NCI-H2171 (cell line): ENCODE data around the gene KAT8.
A peak's percentile ranks its signal among the peaks of the same experiment; 100 is the strongest.

Experiments
- DNase-seq: peaks from one replicate; lab custom pipeline; 2025; lab: John Stamatoyannopoulos, UW

KAT8 gene

DNA sequence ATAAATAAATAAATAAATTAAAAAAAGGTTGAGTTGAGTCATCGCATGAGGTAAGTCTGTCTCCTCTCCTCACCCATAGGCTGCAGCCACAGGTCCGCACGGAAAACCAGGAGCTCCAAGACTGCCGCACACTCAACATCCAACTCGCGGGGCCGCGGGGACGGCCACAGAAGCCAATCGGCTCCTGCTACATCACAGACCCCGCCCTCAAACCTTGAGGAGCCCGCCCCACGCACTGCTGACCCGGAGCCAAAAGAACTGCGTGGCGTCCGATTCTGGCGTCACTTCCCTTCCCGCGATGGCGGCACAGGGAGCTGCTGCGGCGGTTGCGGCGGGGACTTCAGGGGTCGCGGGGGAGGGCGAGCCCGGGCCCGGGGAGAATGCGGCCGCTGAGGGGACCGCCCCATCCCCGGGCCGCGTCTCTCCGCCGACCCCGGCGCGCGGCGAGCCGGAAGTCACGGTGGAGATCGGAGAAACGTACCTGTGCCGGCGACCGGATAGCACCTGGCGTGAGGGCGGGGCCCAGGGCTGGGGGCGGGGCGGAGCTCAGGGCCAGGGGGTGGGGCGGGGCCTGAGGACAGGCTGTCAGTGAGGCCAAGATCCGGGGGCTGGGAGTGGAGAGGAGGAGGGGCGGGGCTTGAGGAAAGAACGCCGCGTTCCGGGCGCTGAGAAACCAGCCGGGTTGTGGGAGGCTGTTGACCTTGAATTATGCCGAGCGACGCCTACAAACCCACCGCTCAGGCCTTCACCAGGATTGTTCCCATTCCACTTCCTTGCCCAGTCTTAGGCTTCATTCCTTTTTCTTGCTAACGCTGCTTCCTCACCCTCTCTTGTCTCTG is at the start of gene KAT8:
TSS of gene KAT8 (plus strand) at position 281 of the 839 bp plus-strand sequence. CDS start at position 299, 18 bp downstream.
- peak; percentile 98 for DNase-seq

DNA sequence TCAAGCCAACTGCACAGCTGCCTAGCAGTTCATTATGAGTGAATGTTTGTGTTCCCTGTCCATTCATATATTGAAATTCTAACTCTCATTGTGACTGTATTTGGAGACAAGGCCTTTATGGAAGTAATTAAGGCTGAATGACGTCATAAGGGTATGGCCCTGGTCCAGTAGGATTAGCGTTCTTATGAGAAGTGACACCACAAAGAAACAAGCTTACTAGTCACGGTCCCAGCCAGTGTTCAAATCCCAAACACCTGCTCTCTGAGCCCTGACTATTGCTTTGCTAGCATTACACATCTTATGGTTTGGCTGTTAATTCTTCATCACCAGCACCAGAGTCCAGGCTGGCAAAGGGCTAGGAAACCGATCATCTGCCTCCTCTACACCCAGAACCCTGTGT is 45.6 kb upstream of the KAT8 start:
- no peak for DNase-seq

DNA sequence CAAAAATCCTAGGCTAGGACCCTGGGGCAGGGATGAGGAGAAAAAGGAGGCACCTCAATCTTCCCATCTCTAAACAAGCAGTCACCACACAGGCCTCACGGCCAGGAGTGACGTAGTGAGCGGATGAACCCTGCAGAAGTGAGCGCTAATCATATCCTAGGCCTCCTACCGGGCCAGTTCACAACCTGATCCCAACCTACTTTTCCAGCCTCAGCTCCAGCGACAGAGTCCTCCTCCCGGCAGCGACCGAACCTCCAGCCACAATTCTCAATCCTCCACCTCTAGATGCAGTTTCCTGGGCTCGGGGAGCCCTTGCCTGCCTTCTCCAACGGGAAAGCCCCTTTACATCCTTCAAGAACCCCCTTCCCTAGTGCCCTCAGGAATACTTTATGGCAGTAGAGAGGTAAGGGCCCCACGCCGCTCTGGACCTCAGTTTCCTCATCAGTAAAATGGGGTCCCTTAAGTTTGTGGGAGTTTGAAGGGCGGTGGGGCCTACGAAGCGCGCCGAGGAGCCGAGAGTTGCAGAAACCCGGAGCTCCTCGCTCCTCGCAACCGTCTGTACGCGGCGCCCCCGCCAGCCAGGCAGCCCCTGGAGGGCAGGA is 44.8 kb upstream of the KAT8 start:
- DNase-seq: no peak

DNA sequence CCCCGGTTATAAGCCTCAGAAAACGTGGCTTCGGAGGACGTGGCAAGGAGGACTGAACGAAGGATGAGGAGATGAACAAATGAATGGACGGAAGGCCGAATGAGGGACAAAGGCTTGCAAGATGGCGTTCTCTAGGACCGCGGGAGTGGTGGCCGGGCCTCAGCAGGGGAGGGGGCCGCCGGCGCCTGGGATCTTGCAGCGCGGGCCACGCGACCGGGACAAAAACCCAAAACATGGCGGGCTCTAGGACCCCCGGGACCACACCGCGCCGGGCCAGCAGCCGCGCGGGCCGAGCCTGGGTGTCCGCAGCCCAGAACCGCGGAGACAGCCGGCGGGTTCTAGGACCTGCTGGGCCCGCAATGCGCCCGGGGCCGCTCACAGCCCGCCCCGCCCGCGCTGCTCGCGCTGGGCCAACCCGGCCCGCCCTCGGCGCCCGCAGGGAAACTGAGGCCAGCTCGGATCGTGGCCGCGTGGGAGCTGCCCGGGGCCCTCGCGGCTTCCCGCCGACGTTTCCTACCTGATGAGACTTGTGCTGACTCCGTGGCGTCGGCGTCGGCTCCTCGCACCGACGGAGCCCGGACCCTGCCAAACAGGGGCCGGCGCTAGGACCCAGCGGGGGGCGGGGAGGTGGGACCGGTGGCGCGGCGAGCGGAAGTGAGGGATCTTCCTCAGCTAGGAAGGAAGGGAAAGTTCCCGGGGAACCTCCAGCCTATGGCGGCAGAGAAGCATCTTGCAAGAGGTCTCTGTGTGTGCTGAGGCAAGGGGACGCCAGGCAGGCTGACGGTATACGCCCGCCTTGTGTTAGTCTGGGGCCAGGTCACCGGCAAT is 44.1 kb upstream of the KAT8 start:
- DNase-seq: peak; percentile 89

DNA sequence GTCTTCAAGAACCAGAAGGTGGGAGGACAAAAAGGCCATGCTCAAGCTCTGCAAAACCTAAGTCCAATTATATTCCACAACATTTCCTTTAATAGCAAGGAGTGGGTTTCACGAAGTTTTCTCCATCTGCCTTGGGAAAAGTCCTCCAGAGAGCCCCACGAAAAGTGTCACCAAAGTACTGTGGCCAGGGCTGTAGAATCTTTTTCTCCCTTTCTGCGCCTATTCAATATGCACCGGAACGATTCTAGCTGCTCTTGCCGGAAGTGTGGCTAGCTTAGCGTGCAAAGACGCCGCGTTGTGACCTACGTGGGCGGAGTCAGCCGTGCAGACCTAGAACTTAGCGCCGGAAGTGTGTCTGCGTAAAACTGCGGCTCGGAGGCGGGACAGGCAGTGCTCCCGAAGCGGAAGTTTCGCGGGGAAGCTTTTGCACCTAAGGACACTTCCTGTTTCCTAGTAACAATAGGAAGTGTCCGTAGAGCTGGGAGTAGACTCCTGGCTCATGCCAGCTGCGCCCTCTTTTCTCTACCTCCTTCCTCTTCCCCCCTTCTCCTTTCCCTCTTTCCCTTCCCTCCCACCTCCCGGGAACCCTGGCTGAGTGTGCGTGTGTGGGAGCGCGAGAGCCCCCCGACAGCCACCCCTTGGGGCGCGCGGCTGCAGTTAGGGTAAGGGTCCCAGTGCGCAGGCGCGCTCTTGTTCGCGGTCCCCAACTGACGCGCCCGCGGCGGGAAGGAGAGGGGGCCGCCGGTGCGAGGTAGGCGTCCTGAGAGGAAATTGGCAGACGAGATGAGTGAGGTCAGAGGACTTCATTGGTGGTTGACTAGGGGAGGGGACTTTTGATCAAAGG is 43.3 kb upstream of the KAT8 start, which contains the start of the genes ZNF646 and ZNF668:
TSS of gene ZNF646 (plus strand) at position 453 of the 844 bp plus-strand sequence. CDS start 1,903 bp downstream, outside the sequence.
TSS of gene ZNF668 (minus strand) at position 271 of the 844 bp plus-strand sequence. CDS start 9,781 bp downstream, outside the sequence.
- DNase-seq: peak; percentile 99

DNA sequence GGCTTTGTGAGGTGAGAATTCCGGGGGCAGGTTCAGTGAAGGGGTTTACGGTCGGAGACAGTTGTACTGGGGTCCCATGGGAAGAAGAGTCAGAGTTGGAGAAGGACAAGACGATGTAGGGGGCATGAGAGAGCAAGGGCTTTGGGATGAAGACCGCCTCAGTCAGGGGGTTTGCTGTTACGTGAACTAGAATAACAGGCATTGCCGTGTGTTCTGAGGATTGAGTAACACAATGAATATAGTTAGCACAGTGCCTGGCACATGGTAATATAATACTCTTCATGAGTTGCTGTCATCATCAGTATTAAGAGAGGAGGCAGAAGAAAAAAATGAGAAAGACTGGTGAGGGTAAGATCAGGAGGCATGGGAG is 42.7 kb upstream of the KAT8 start:
- no peak for DNase-seq

DNA sequence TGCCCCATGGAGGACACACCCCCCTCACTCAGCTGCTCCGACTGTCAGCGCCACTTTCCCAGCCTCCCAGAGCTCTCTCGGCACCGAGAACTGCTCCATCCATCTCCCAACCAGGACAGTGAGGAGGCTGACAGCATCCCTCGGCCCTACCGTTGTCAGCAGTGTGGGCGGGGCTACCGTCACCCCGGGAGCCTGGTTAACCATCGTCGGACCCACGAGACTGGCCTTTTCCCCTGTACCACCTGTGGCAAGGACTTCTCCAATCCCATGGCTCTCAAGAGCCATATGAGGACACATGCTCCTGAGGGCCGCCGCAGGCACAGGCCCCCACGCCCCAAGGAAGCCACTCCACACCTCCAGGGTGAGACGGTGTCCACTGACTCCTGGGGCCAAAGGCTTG is 41.1 kb upstream of the KAT8 start:
- DNase-seq: no peak

DNA sequence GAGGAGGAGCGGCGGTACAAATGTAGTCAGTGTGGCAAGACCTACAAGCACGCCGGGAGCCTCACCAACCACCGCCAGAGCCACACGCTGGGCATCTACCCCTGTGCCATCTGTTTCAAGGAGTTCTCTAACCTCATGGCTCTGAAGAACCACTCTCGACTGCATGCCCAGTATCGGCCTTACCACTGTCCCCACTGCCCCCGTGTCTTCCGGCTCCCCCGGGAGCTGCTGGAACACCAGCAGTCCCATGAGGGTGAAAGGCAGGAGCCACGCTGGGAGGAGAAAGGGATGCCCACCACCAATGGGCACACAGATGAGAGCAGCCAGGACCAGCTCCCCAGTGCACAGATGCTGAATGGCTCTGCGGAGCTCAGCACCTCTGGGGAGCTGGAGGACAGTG is 40.4 kb upstream of the KAT8 start:
- no peak for DNase-seq

DNA sequence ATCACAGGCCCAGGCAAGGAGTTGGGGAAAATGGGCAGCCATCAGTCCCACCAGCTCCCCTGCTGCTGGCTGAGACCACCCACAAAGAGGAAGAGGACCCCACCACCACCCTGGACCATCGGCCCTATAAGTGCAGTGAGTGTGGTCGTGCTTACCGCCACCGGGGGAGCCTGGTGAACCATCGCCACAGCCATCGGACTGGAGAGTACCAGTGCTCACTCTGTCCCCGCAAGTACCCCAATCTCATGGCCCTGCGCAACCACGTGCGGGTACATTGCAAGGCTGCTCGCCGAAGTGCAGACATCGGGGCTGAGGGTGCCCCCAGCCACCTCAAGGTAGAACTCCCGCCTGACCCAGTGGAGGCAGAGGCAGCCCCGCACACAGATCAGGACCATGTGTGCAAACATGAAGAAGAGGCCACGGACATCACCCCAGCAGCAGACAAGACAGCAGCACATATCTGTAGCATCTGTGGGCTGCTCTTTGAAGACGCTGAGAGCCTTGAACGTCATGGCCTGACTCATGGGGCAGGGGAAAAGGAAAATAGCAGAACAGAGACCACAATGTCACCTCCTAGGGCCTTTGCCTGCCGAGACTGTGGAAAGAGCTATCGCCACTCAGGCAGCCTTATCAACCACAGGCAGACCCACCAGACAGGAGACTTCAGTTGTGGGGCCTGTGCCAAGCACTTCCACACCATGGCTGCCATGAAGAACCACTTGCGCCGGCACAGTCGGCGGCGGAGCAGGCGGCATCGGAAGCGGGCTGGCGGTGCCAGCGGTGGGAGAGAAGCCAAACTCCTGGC is 39.7 kb upstream of the KAT8 start:
- DNase-seq: no peak

DNA sequence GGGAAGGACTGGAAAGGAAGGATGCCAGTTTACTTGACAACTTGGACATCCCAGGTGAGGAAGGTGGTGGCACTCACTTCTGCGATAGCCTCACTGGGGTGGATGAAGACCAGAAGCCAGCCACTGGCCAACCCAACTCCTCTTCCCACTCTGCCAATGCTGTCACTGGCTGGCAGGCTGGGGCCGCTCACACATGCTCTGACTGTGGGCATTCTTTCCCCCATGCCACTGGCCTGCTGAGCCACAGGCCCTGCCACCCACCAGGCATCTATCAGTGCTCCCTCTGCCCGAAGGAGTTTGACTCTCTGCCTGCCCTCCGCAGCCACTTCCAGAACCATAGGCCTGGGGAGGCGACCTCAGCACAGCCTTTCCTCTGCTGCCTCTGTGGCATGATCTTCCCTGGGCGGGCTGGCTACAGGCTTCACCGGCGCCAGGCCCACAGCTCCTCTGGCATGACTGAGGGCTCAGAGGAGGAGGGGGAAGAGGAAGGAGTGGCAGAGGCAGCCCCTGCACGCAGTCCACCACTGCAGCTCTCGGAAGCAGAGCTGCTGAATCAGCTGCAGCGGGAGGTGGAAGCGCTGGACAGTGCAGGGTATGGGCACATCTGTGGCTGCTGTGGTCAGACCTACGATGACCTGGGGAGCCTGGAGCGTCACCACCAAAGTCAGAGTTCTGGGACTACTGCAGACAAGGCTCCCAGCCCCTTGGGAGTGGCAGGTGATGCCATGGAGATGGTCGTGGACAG is 38.7 kb upstream of the KAT8 start:
- DNase-seq: no peak

DNA sequence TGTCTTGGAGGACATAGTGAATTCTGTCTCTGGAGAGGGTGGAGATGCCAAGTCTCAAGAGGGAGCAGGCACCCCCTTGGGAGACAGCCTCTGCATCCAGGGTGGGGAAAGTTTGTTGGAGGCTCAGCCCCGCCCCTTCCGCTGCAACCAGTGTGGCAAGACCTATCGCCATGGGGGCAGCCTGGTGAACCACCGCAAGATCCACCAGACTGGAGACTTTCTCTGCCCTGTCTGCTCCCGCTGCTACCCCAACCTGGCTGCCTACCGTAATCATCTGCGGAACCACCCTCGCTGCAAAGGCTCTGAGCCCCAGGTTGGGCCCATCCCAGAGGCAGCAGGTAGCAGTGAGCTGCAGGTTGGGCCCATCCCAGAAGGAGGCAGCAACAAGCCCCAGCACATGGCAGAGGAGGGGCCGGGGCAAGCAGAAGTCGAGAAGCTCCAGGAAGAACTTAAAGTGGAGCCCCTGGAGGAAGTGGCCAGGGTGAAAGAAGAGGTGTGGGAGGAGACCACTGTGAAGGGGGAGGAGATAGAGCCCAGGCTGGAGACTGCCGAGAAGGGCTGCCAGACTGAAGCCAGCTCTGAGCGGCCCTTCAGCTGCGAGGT is 38.0 kb upstream of the KAT8 start:
- no peak for DNase-seq

DNA sequence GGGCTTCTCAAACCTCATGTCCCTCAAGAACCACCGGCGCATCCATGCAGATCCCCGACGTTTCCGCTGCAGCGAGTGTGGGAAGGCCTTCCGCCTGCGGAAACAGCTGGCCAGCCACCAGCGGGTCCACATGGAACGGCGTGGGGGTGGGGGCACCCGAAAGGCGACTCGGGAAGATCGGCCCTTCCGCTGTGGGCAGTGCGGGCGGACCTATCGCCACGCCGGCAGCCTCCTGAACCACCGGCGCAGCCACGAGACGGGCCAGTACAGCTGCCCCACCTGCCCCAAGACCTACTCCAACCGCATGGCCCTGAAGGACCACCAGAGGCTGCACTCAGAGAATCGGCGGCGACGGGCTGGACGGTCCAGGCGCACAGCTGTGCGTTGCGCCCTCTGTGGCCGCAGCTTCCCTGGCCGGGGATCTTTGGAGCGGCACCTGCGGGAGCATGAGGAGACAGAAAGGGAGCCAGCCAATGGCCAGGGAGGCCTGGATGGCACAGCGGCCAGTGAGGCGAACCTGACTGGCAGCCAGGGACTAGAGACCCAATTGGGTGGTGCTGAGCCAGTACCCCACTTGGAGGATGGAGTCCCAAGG is 37.3 kb upstream of the KAT8 start:
- no peak for DNase-seq

DNA sequence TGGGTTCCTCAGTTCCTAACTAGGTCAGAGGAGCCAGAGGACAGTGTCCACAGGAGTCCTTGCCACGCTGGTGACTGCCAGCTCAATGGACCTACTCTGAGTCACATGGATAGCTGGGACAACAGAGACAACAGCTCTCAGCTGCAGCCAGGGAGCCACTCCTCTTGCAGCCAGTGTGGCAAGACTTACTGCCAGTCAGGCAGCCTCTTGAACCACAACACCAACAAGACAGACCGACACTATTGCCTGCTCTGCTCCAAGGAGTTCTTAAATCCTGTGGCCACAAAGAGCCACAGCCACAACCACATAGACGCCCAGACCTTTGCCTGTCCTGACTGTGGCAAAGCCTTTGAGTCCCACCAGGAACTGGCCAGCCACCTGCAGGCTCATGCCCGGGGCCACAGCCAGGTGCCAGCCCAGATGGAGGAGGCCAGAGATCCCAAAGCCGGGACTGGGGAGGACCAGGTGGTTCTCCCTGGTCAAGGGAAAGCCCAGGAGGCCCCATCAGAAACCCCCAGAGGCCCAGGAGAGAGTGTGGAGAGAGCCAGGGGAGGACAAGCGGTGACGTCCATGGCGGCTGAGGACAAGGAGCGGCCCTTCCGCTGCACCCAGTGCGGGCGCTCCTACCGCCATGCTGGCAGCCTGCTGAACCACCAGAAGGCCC is 36.6 kb upstream of the KAT8 start:
- no peak for DNase-seq

DNA sequence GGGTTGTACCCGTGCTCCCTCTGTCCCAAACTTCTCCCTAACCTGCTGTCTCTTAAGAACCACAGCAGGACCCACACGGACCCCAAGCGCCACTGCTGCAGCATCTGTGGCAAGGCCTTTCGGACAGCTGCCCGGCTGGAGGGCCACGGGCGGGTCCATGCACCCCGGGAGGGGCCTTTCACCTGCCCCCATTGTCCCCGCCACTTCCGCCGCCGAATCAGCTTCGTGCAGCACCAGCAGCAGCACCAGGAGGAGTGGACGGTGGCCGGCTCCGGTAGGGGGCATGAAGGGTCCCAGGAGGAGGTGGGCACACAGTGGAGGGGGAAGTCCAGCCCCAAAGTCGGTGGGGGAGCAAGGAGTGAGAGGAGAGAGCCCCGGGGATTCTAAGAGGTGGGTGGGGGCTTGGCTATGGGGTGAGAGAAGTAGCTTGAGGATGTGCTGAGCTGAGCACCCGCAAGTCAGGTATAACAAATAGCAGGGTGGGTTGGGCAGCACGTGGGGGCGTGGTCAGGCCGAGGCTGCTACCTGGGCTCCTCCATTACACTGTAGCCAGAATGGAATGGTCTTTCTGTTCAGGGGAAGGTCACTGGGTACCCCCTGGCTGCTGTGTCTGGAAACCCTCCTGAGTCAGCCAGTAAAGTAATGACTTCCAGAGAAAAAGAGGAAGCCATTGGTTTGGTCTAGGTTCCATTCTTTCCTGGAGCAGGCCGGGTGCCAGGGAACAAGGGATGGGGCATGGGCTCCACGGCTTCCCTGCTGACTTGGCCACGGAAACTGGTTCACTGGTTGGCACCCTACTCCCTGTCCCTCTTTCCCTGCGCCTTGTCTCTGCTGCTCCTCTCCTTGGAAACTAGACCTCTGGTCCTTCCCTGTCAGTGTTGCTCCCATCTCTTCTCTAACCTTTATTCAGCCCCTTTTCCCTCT is 35.8 kb upstream of the KAT8 start:
- no peak for DNase-seq

DNA sequence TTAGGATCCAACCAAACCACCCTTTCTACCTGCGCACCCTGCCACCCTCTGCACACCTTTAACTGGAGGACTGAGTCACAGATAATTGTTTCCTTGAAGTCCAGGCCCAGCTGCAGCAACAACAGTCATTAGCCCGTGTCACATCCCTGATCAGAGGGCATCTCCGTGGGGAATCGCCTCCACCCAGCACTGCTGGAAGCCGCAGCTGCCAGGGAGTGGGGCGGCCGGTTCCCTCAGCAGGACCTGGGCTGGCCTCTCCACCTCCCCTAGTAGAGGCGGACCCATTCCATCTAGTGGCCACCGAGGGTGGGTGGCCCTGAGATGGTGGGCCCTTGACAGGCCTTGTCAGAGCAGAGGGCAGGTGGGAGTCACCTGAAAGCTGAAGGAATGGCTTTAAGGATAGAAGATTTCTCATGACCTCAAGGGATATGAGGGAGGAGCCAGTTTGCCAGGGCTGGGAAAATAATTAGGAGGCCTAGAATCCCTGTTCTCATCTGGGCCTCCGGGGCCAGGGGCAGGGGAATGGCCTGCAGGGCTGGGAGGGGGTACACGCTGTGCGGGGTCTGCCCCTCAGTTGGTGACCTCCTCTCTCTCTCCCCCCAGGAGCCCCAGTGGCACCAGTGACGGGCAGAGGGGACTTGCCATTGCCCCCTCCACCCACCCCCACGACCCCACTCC is 35.0 kb upstream of the KAT8 start:
- no peak for DNase-seq

DNA sequence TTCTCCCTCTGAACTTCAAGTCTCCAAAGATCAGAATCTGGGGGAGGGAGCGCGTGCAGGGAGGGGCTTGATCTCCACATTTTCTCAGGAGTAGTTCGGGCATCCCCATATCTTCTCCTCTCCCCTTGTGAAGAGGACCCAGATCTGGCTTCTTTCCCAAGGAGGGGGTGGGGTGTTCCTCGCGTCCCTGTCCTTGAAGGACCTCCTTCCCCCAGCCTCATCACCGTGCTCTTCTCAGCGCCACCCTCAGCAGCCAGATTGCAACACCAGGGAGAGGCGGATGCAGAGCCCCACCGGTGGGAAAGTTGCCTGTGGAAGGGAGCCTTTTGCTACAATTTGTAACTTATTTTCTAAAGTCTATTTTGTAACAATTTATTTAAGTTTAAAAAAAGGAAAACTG is 34.4 kb upstream of the KAT8 start:
- no peak for DNase-seq

DNA sequence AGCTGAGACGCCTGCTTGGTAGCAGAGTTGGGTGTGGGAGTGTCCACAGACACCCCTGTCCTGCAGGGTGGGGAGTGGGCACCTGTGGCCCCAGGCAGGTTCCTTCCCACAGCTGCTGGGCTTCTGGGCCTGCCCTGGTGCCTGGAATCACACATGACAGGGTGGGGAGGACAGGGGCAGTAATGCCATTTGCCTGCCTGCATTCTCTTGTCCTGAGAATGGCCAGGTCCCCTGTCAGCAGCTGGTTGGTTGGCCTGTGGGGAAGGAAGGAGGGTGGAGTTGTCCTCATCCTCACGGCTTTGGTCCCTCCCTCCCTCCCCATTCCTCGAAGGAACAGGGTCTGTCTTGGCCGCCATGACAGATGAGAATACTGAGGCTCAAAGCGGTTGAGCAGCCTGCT is 33.9 kb upstream of the KAT8 start:
- no peak for DNase-seq
